HG02798 (cell line): ENCODE results near the gene C1QL4.

Source experiments
- ATAC-seq: cut with Tn5 transposase; IDR thresholded peaks from one replicate; pipeline ENCODE4 v1.9.1; 2021; ENCODE audit warnings: mild to moderate bottlenecking; ENCODE audit not compliant: unreplicated experiment, poor library complexity

C1QL4 gene

DNA sequence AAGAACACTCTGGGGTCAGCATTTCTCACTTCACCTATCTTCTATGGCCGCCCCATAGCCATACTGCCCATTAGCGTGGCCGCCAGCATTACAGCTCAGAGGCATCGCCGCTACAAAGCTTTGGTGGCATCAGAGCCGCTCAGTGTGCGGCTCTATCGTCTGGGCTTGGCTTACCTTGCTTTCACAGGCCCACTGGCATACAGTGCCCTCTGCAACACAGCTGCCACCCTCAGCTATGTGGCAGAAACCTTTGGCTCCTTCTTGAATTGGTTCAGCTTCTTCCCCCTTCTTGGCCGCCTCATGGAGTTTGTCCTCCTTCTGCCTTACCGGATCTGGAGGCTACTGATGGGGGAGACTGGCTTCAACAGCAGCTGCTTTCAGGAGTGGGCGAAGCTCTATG, 12.3 kb upstream of the C1QL4 start:
- no peak for ATAC-seq

DNA sequence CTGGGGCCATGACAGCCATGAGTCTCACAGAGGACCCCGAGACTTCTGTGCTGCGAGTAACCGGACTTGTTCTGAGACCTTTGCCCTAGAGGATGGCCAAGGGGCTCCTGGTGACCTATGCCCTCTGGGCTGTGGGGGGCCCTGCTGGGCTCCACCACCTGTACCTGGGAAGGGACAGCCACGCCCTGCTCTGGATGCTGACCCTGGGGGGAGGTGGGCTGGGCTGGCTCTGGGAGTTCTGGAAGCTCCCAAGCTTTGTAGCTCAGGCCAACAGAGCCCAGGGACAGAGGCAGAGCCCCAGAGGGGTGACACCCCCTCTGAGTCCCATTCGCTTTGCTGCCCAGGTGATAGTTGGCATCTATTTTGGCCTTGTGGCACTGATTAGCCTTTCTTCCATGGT, 11.8 kb upstream of the C1QL4 start:
- no peak for ATAC-seq

DNA sequence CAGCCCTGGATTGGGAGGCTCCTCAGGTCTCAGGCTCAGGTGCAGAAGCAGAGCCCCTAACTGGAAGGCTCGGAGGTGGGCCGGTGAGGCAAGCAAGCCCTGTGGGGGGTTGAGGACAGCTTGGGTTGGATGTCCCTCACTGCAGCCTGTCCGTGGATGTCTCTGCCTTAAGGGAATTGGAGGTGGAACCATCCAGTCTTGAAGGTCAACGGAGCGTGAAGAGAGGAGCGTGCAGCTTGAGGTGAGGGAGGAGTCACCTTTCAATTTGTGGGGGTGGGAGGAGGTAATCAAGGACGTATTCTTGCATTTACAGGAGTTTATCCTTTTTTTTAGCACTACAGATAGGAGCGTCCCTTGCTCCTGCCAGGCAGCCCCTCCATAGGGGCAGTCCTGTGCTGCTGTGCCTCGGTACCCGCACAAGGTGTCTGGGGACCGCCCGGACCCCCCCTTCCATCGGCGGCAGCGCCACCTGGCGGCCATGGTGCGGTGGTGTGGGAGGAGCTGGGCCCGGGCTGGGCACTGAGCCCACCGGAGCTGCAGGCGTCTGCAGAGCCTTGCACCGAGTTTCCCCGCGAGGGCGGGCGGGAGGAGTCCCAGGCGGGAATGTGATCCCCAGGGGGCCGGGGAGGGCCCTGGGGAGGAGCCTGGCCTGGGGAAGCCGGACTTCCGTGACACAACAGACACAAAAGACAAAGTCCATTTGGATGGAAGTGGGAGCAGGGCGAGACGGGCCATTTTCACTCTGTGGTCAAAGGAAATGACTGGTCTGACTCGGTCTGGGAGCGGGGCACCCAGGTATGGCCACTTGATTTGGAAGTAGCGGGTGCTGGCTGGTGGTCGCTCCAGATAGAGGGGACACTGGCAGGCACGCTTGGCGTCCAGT, 10.6 kb upstream of the C1QL4 start:
- ATAC-seq, result peak; percentile 62

DNA sequence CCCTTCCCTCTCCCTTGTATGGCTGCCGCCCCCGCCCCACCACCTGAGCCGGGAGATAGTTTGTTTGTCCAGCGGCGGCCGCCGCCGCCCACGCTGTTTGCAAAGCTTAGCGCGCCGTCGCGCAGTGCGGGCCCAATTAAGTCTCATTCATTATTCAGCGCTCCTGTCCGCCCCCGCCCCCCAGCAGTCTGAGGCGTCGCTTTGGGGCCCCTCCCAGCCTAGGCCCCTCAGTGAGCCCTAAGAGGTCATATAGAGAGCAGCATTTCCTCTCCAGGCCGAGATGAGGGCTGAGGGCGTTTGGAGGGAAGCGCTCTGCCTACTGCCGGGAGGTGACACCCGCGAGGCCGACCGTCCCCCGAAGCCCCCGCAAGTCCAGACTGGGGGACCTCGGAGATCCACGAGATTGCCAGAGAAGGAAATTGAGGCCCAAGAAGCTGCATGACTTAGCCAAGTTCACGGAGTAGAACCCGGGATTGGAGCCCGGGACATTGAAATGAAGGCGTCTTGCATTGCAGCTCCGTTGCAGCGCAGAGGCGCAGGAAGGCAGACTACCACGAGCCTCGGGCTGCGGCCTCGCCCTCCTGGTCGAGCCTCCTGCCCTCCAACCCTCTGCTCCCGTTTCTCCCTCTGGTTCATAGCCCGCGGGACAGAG, 9.8 kb upstream of the C1QL4 start, which contains the start of gene DNAJC22:
DNAJC22 (plus strand) TSS at position 230 of the 652 bp plus-strand sequence. CDS start 1,985 bp downstream, outside the sequence.
- no peak for ATAC-seq

DNA sequence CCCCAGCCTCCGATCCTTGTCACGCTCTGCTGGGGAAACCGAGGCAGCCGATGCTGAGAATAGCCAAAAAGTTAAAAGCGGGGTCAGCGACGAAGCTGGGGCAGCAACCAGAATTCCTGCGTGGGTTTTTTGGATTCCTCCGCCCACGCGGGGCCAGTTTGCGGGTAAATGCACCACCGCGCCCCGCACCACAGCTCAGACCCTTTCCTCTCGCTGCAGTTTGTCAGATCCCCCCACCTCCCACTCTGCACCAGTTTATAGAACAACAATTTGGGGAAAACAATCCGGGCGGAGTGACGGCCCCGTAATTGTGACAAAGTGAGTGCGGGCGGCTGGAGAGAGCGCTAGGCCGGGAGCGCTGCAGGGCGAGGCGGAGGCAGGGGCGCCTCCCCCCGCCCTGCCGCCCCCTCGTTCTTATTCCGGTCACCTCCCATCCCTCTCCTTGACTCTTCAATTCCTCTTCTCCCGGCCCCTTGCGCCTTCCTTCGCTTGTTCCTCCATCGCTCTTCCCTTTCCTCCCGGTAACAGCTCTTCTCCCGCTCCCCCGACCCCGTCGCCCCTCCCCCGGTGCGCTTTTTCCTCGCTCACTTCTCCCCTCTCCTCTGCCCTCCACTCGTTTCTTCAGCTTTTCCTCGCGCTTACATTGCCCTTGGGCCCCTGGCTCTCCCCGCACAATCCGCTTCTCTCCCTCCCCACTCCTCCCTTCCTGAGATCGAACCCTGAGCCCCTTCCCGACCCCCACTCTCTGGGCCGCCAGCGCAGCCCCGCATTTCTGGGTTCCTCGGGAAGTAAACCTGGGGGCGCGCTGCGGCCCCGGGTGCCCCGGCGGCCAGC, 9.1 kb upstream of the C1QL4 start:
- no peak for ATAC-seq

DNA sequence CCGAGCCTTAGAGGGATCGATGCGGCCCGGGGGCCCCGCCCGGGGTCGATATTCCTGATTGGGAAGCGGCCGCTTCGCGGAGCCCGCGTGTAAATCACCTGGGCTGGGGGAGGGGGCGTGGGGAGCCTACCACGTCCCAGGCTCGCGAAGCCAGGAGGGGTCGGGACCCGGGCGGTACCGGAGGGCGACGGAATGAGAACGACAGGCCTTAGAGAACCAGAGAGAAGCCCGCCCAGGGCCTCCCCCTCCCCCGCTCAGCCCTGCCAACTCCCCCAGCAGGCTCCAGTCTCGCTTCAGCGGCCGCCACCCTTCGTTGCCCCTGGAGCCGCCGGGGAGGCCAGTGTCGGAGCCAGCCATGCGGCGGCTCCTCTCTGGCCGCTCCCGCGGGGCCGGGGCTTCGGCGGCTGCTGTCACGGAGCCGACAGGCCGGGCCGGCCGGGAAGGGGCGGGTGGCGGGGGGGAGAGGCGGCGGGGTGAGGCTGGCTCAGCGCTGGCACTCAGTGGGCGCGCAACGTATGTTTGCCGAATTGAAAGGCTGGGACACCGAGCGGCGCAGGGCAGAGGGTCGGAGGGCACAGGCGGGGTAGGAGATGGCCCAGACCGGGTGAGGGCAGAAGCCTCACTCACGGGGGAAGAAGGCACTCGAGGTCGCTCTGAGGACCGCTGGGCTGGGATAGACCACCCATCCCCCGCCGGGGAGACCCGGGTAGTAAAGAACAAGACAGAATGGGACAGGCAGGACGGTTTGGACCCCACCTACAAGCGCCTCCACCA, 8.2 kb upstream of the C1QL4 start:
- no peak for ATAC-seq

DNA sequence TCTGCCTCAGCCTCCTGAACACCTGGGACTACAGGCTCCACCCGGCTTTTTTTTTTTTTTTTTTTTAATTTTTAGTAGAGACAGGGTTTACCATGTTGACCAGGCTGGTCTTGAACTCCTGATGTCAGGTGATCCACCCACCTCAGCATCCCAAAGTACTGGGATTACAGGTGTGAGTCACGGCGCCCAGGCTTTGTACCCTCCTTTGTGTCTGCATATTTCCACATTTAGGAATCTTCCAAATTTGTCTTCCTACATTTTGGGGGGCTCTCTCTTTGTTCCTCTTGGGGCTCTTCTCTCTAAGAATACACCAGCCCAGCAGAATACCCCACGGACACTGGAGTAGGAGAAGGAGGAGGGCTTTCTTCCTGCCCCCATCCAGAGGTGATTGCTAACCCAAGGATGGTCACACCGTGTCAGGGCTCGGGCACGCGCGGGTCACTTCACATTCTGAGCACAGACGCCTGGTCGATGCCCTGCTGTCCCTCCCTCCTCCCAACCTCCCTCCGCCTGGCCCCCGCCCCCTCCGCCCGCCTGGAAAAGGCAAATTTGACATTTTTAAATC, 7.6 kb upstream of the C1QL4 start:
- ATAC-seq, result no peak

DNA sequence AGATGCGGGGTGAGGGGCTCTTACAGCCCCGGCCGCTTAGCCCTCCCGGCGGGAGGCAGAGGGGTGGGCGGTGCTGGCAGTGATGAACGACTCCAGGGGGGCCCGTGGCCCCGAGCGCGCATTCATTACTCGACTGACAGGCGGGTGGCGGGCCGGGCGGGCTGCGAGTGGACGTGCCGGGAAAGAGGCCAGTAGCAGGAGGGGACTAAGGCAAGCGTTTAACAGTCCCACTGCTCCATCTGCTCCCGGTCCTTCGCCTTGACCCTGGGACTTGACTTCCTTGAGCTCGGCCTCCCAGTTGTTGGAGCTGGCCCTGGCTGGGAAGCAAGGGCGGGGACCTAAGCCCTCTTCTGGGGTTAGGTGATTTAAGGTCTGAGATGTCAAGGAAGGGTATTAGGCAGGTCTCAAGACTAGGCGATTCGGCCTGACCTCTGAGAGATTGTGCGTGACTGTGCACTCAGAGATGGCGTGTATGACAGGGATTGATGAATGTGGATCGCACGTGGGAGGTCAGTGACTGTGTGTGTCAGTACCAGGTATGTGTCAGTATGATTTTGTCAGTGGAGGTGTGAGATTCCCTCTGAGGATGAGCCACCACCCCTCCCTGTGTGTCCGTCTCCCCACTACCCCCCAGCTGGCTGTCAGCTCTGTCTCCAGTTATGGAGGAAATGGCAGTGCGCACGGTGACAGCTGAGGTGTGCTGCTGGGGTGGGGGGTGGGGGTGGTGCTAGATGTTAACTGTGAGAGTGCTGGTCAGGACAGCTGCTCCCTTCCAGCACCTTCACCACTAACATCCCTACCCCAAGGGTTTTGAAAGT, 6.1 kb upstream of the C1QL4 start:
- no peak for ATAC-seq

DNA sequence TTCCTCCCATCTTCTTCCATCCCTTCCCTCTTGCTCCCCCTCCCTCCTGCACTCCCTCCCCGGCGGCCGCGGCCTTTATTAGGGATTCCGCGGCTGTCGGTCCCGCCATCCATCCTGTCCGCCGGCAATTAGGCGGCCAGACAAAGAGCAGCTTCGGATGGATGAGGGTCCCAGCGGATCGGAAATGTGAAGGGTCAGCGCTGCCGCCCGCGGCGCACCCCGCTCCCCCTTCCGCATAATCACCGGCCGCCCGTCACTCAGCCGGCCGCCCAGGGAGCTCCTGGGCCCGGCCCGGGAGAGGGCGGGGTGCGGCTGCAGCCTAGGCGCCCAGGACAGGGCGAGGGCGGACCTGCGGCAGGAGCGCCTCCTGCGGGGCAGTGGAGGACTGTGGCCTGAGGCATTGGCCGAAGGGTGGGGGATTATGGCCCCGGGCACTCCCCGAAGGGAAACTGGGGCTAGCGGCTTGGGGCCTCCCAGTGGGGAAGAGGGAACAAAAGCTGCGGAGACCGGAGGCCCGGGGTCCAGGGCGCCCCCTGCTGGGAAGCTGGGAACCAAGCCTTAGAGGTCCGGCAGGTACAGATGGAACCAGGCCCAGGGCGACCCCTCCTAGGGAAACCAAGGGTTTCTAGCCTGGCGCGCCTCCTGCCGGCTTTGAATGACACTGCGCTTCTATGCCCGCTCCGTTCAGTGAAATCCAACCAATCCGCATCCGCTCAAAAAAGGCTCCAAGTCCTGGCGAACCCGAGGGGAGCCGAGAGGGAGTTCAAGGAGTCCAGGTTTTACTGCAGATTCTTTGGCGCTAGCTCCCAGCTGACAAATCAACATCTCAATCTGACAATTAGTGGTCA, 5.3 kb upstream of the C1QL4 start:
- ATAC-seq, result peak; percentile 71

DNA sequence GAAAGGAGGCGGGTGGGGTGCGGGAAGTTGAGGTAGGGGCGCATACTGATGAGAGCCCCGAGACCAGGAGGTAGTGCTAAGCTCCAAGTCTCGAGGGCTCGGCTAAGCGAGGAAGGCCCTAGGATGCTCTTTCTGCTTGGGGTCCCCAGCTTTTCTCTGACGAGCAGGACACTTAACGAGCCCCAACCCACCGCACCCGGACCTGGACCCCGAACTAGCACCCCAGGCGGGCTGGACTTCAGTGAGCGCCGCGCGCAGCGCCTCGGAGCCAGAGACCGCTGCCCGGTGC, 4.7 kb upstream of the C1QL4 start:
- no peak for ATAC-seq

DNA sequence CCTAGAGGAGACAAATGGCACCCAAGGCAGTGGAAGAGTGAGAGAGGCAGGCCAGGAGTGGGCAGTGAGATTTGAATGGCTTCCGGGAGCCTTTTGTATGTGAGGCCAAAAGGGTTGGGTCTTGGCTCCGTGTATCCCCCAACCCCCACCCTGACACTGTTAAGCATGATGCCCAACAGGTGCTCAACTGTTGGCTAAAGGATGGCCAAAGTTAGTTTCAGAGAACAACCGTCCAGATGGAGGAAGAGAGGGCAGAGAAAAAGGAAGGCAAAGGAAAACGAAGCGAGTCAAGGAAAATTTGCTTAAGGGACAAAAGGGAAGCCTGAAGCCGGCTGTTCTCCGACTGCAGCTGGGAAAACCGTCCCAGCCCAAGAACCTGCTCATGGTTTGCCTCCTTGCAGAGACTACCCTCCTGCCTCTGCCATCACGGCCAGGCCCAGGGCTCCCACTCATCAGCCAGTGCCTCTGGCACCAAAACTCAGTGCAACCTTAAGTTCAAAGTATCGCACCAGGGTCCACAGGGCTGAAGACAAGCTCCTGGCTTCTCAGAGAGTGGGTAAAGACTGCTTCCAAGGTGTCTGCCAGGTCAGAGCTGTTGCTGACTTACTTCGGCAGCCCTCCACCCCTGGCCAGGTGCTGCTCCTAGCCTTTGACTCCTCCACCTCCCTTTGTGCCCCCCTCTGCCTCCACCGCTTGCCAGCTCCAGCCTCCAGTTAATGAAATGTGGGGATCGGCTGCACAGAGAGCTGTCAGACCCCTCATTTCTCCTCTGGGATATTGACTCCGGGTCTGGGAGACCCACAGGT, 4.2 kb upstream of the C1QL4 start:
- ATAC-seq, result no peak

DNA sequence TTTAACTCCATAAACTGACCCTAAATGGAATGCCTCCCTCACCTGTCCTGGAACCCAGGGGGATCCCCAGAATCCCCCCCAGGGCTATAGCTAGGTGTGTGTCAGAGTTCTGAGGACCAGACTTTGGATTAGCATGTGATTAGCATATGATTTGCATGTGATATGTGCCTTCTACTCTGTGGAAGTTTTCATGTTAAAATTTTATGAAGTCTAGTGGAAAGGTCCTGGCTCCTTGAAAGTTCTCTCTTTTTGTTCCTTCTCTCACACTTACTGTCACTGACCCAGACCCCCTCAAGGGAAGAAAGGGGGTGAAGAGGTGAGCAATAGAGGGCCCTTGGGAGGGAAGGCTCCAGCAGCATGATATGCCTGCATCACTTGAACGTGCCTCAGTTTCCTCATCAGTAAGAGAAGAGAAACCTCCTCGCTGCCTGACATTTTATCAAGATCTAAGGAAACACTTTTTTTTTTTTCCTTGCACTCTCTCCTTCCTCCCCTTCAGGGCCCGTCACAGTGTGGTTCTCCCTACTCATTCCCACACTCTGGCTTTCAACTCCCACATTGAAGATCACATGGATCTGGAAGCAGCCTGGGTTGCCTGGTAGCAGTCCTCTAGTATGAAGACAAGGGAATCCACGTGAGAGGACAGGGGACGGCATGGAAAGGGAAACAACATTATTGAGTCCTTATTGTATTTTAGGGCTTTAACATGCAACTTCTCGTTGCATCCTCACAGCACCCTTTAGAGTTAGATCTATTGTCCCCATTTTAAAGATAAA, 3.3 kb upstream of the C1QL4 start:
- no peak for ATAC-seq

DNA sequence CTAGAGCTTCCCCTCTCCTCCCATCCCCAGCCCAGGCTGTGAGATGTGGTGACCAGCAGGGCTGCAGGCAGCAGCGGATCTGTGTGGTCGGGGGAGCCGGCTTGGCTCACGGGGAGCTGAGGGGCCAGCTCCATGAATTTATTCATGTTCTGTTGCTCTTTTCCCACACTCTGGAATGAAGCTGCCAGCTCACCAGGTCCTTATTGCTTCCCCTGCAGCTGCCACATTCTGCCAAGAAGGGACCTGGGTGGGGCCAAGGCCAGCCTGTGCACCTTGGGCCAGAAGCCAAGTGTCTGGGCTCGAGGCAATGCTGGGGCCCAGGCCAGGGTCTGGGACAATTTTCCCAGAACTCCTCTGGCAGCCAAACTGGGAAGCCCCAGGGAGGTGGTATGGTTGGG, 2.5 kb upstream of the C1QL4 start:
- no peak for ATAC-seq

DNA sequence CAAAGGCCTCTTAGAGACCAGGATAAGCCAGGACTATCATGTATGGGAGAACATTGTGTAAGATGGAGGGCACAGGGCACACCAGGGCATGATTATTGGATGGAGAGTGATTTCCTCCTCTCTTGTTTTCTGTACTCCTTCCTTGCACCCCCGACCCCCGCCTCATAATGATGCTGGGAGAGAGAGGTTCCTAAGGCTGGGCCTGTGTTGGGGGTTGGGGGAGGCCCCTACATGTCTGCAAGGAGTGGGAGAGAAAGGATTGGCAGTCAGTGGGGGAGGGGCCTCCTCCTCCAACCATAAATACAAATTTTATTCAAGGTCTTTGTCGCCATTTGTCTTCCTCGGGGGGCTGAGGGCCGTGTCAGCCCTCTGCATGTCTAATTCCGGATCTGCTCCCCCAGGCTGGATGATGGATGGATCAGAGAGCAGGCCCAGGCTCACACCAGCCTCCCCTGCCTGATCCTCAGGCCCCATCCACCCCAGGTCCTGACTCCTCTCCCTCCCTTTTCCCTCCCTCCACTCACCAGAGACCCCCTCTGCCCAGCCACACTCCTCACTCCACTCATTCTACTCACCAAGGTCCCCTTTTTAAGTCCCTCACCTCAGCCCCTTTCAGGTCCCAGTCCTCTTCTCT, 2.0 kb upstream of the C1QL4 start:
- ATAC-seq, result no peak

DNA sequence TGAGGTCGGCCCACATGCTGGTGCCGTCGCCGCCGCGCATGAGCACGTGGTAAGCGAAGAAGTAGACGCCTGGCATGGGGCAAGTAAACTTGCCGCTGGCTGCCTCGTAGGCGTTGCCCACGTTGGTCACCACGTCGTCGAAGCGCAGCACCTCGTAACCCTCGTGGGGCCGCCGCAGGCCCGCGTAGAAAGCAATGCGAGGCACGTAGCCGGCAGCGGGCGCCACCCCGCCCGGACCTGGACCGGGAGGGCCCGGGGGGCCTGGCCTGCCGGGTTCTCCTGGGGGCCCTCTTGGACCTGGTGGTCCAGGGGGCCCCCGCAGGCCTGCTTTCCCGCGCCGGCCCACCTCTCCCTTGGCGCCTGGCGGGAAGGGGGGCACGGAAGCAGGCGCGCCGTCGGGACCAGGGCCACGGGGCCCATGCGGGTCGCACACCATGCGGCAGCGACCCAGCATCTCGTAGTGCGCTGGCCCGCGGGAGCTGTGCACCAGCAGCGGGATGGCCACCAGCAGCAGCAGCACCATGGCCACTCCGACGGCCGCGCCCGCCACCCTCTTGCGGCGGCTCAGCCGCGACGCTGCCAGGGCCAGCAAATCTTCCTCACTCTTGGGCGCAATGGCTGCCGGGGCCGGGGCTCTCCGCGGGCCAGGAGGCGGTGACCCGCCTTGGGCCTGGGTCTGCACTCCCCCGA, 888 bp downstream of the C1QL4 start:
- ATAC-seq, result no peak
